Measurements from ENCODE around the gene NANP.

GRCh38 chr20:25623736-25624499, at the start of gene NANP:
- 0 out of 2 replicates have a peak, but pooled peaks have one; percentile 10 for TF ChIP-seq CTCF (IDR thresholded peaks at IDR 0.05)
- TF ChIP-seq ZFX (IDR thresholded peaks at IDR 0.05; ENCODE audit: borderline replicate concordance) = no peak

Data from 22Rv1 (cell line).